RWPE2 (cell line): ENCODE measurements around the gene PDS5B.

Source experiments
- ATAC-seq: fragments of 200-7000 bp; cut with Tn5 transposase; 3 replicates; pipeline ENCODE4 v1.9.1; 2021; ENCODE audit warnings: low read depth
- DNase-seq: peaks from one replicate; pipeline ENCODE4 v3.0.0-alpha.2; 2020; ENCODE audit warnings: low spot score
- H3K27ac ChIP-seq: fragments of 450-650 bp; 2 replicates; pipeline ENCODE4 v1.5.1; 2017; ENCODE audit warnings: mild to moderate bottlenecking; ENCODE audit not compliant: poor library complexity, severe bottlenecking
- H3K27me3 ChIP-seq: fragments of 250-450 bp; sonication (Bioruptor Pico); 2 replicates; pipeline ENCODE4 v1.5.1; 2021; ENCODE audit warnings: mild to moderate bottlenecking, moderate library complexity; ENCODE audit not compliant: insufficient read depth, poor library complexity, severe bottlenecking
- H3K36me3 ChIP-seq: fragments of 250-450 bp; sonication (Bioruptor Pico); 2 replicates; pipeline ENCODE4 v1.5.1; 2020; ENCODE audit warnings: low read depth, mild to moderate bottlenecking, moderate library complexity
- H3K4me1 ChIP-seq: fragments of 250-450 bp; sonication (Bioruptor Pico); 2 replicates; pipeline ENCODE4 v1.5.1; 2021; ENCODE audit warnings: mild to moderate bottlenecking, moderate library complexity; ENCODE audit not compliant: insufficient read depth, poor library complexity, severe bottlenecking
- H3K4me3 ChIP-seq: fragments of 250-450 bp; sonication (Bioruptor Pico); 2 replicates; pipeline ENCODE4 v1.5.1; 2021; ENCODE audit warnings: mild to moderate bottlenecking, moderate library complexity; ENCODE audit not compliant: severe bottlenecking
- H3K9me3 ChIP-seq: fragments of 250-450 bp; sonication (Bioruptor Pico); 2 replicates; pipeline ENCODE4 v1.5.1; 2021; ENCODE audit warnings: mild to moderate bottlenecking, moderate library complexity; ENCODE audit not compliant: severe bottlenecking
- TF ChIP-seq, protein P1 (sequence below): fragments of 450-650 bp; IDR thresholded peaks from one replicate; pipeline ENCODE4 v1.5.1; 2017; ENCODE audit warnings: mild to moderate bottlenecking, moderate library complexity; ENCODE audit not compliant: poor library complexity, severe bottlenecking

Gene PDS5B

DNA sequence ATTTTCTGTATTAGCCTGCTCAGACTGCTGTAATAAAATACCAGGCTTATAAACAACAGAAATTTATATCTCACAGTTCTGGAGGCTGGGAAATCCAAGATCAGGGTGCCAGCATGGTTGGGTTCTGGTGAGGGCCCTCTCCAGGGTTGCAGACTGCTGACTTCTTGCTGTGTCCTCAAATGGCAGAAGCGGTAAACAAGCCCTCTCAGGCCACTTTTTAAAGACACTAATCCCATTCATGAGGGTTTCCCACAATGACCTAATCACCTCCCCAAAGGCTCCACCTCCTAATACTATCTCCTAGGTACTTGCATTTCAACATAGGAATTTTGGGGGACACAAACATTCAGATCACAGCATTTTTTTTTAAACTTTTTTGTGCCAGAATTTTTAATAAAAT, 159.3 kb downstream of the PDS5B start:
- H3K27me3 ChIP-seq: no peaks in the 10 kb centered on the region
- TF ChIP-seq, protein P1, sequence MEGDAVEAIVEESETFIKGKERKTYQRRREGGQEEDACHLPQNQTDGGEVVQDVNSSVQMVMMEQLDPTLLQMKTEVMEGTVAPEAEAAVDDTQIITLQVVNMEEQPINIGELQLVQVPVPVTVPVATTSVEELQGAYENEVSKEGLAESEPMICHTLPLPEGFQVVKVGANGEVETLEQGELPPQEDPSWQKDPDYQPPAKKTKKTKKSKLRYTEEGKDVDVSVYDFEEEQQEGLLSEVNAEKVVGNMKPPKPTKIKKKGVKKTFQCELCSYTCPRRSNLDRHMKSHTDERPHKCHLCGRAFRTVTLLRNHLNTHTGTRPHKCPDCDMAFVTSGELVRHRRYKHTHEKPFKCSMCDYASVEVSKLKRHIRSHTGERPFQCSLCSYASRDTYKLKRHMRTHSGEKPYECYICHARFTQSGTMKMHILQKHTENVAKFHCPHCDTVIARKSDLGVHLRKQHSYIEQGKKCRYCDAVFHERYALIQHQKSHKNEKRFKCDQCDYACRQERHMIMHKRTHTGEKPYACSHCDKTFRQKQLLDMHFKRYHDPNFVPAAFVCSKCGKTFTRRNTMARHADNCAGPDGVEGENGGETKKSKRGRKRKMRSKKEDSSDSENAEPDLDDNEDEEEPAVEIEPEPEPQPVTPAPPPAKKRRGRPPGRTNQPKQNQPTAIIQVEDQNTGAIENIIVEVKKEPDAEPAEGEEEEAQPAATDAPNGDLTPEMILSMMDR: no peak
- no peak overlapping the region for H3K4me3 ChIP-seq
- peaks cover 46% of the 10 kb centered on the region for H3K36me3 ChIP-seq
- no peaks in the 10 kb centered on the region for H3K9me3 ChIP-seq
- DNase-seq (no peak), ATAC-seq (no peak)
- no peak overlapping the region for H3K27ac ChIP-seq
- H3K4me1 ChIP-seq: no peaks in the 10 kb centered on the region

DNA sequence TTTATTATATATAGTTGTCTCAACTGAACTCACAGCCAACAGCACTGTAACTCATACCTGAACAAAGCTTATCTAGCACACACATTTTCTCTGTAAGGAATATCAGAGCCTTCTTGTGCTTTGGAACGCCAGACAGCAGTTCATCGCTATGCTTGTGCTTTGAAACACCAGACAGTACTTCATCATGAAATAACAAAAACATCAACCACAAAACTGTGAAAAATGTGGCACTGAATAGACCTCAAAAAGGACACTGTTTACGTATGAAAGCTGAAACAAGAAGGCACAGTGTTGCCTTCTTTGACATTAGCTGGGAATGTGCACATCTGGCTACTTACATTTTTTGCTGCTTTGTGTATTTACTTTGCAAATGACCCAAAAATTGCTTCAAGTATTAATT, 160.2 kb downstream of the PDS5B start:
- H3K36me3 ChIP-seq: peaks cover 37% of the 10 kb centered on the region
- no peak overlapping the region for H3K27ac ChIP-seq
- H3K4me3 ChIP-seq: no peak overlapping the region

GRCh38 chr13:32748305-32748704, 162.1 kb downstream of the PDS5B start:
- TF ChIP-seq, protein P1: no peak
- no peaks in the 10 kb centered on the region for H3K9me3 ChIP-seq
- ATAC-seq: no peak
- no peaks in the 10 kb centered on the region for H3K27me3 ChIP-seq
- no peak overlapping the region for H3K4me3 ChIP-seq
- no peak overlapping the region for H3K27ac ChIP-seq
- no peak for DNase-seq
- H3K4me1 ChIP-seq: no peaks in the 10 kb centered on the region
- H3K36me3 ChIP-seq: peaks cover 37% of the 10 kb centered on the region

More for the DNA sequence above, 160.2 kb downstream of the PDS5B start:
- ATAC-seq: no peak
- Histone ChIP-seq H3K27me3 (no peaks in the 10 kb centered on the region), H3K9me3 (no peaks in the 10 kb centered on the region), H3K4me1 (no peaks in the 10 kb centered on the region)
- TF ChIP-seq, protein P1: no peak
- no peak for DNase-seq

DNA sequence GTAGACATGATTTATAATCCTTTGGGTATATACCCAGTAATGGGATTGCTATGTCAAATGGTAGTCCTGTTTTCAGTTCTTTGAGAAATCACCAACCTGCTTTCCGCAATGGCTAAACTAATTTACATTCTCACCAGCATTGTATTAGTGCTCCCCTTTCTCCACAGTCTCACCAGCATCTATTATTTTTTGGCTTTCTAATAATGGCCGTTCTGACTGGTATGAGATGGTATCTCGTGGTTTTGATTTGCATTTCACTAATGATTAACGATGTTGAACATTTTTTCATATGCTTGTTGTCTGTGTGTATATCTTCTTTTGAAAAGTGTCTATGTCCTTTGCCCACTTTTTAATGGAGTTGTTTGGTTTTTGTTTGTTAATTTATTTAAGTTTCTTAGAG, 165.1 kb downstream of the PDS5B start:
- no peak for DNase-seq
- no peak for ATAC-seq
- no peak overlapping the region for H3K4me3 ChIP-seq
- no peak overlapping the region for H3K27ac ChIP-seq
- peaks cover 45% of the 10 kb centered on the region for H3K36me3 ChIP-seq
- no peaks in the 10 kb centered on the region for H3K9me3 ChIP-seq
- H3K4me1 ChIP-seq: no peaks in the 10 kb centered on the region
- TF ChIP-seq, protein P1: no peak
- no peaks in the 10 kb centered on the region for H3K27me3 ChIP-seq

DNA sequence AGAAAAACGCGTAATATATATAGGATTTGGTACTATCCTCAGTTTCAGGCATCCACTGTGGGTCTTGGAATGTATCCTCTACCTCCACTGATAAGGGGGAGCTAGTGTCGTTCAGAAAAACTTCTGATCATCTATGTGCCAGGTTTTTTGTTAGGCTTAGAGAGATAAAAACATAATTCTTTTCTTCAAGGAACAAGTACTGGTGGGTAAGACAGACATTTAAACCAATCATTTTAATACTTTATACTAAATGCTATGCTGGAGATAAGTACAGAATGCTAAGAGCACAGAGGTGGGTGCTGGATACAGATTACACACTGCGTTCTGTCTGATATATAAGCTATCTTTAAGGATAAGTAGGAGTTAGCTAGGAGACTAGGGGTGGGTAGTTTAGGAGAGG, 166.1 kb downstream of the PDS5B start:
- no peaks in the 10 kb centered on the region for H3K4me1 ChIP-seq
- TF ChIP-seq, protein P1: no peak
- no peak overlapping the region for H3K4me3 ChIP-seq
- no peaks in the 10 kb centered on the region for H3K27me3 ChIP-seq
- ATAC-seq: no peak
- peaks cover 42% of the 10 kb centered on the region for H3K36me3 ChIP-seq
- no peak for DNase-seq
- H3K9me3 ChIP-seq: no peaks in the 10 kb centered on the region
- no peak overlapping the region for H3K27ac ChIP-seq
